ENCODE data around the gene WWOX.

WWOX gene

GRCh38 chr16:78348886-78349285 lies 249.4 kb downstream of the WWOX start:
- no peaks in the 10 kb centered on the region for H3K27me3 ChIP-seq (ENCODE audit: control insufficient read depth, insufficient read depth, low read length)
- no peak overlapping the region for H3K4me3 ChIP-seq (ENCODE audit: low read length)
- no peak overlapping the region for H3K9ac ChIP-seq (ENCODE audit: low read length)
- H3K9me3 ChIP-seq (ENCODE audit: control insufficient read depth, low read depth, low read length), result no peaks in the 10 kb centered on the region
- H3K4me1 ChIP-seq (ENCODE audit: control insufficient read depth, low read depth, low read length), result no peaks in the 10 kb centered on the region
- no peaks in the 10 kb centered on the region for H3K36me3 ChIP-seq (ENCODE audit: control insufficient read depth, low read depth, low read length)
- H3K27ac ChIP-seq (ENCODE audit: low read length), result no peak overlapping the region

GRCh38 chr16:78352184-78352583 lies 252.7 kb downstream of the WWOX start:
- Histone ChIP-seq H3K27ac (ENCODE audit: low read length) (no peak overlapping the region), H3K9ac (ENCODE audit: low read length) (no peak overlapping the region), H3K36me3 (ENCODE audit: control insufficient read depth, low read depth, low read length) (no peaks in the 10 kb centered on the region), H3K9me3 (ENCODE audit: control insufficient read depth, low read depth, low read length) (no peaks in the 10 kb centered on the region), H3K4me1 (ENCODE audit: control insufficient read depth, low read depth, low read length) (no peaks in the 10 kb centered on the region), H3K27me3 (ENCODE audit: control insufficient read depth, insufficient read depth, low read length) (no peaks in the 10 kb centered on the region), H3K4me3 (ENCODE audit: low read length) (no peak overlapping the region)

- H3K9ac ChIP-seq (ENCODE audit: low read length), result no peak overlapping the region
- H3K4me1 ChIP-seq (ENCODE audit: control insufficient read depth, low read depth, low read length), result no peaks in the 10 kb centered on the region
- H3K36me3 ChIP-seq (ENCODE audit: control insufficient read depth, low read depth, low read length), result no peaks in the 10 kb centered on the region
- H3K9me3 ChIP-seq (ENCODE audit: control insufficient read depth, low read depth, low read length), result no peaks in the 10 kb centered on the region
- no peak overlapping the region for H3K4me3 ChIP-seq (ENCODE audit: low read length)
- H3K27ac ChIP-seq (ENCODE audit: low read length), result no peak overlapping the region
- no peaks in the 10 kb centered on the region for H3K27me3 ChIP-seq (ENCODE audit: control insufficient read depth, insufficient read depth, low read length)
These were observed 254.3 kb downstream of the WWOX start for GRCh38 chr16:78353640-78354275.

GRCh38 chr16:78362524-78363135 lies 263.2 kb downstream of the WWOX start:
- Histone ChIP-seq H3K4me3 (ENCODE audit: low read length) (no peak overlapping the region), H3K4me1 (ENCODE audit: control insufficient read depth, low read depth, low read length) (no peaks in the 10 kb centered on the region), H3K9ac (ENCODE audit: low read length) (no peak overlapping the region), H3K36me3 (ENCODE audit: control insufficient read depth, low read depth, low read length) (no peaks in the 10 kb centered on the region), H3K9me3 (ENCODE audit: control insufficient read depth, low read depth, low read length) (no peaks in the 10 kb centered on the region), H3K27me3 (ENCODE audit: control insufficient read depth, insufficient read depth, low read length) (no peaks in the 10 kb centered on the region), H3K27ac (ENCODE audit: low read length) (no peak overlapping the region)

- Histone ChIP-seq H3K4me1 (ENCODE audit: control insufficient read depth, low read depth, low read length) (no peaks in the 10 kb centered on the region), H3K4me3 (ENCODE audit: low read length) (no peak overlapping the region)
These were observed 264.5 kb downstream of the WWOX start for GRCh38 chr16:78363843-78364555.

GRCh38 chr16:78364556-78364880 lies 265.1 kb downstream of the WWOX start:
- Histone ChIP-seq H3K9ac (ENCODE audit: low read length) (no peak overlapping the region), H3K36me3 (ENCODE audit: control insufficient read depth, low read depth, low read length) (no peaks in the 10 kb centered on the region), H3K4me1 (ENCODE audit: control insufficient read depth, low read depth, low read length) (no peaks in the 10 kb centered on the region), H3K27ac (ENCODE audit: low read length) (no peak overlapping the region), H3K27me3 (ENCODE audit: control insufficient read depth, insufficient read depth, low read length) (no peaks in the 10 kb centered on the region), H3K9me3 (ENCODE audit: control insufficient read depth, low read depth, low read length) (no peaks in the 10 kb centered on the region), H3K4me3 (ENCODE audit: low read length) (no peak overlapping the region)

More at GRCh38 chr16:78363843-78364555, 264.5 kb downstream of the WWOX start:
- no peak overlapping the region for H3K27ac ChIP-seq (ENCODE audit: low read length)
- H3K36me3 ChIP-seq (ENCODE audit: control insufficient read depth, low read depth, low read length), result no peaks in the 10 kb centered on the region
- H3K9ac ChIP-seq (ENCODE audit: low read length), result no peak overlapping the region
- no peaks in the 10 kb centered on the region for H3K27me3 ChIP-seq (ENCODE audit: control insufficient read depth, insufficient read depth, low read length)
- no peaks in the 10 kb centered on the region for H3K9me3 ChIP-seq (ENCODE audit: control insufficient read depth, low read depth, low read length)

- Histone ChIP-seq H3K9me3 (ENCODE audit: control insufficient read depth, low read depth, low read length) (no peaks in the 10 kb centered on the region), H3K9ac (ENCODE audit: low read length) (no peak overlapping the region), H3K36me3 (ENCODE audit: control insufficient read depth, low read depth, low read length) (no peaks in the 10 kb centered on the region), H3K27ac (ENCODE audit: low read length) (no peak overlapping the region), H3K4me3 (ENCODE audit: low read length) (no peak overlapping the region), H3K4me1 (ENCODE audit: control insufficient read depth, low read depth, low read length) (no peaks in the 10 kb centered on the region), H3K27me3 (ENCODE audit: control insufficient read depth, insufficient read depth, low read length) (no peaks in the 10 kb centered on the region)
These were observed 265.9 kb downstream of the WWOX start for GRCh38 chr16:78365366-78365765.

- Histone ChIP-seq H3K27me3 (ENCODE audit: control insufficient read depth, insufficient read depth, low read length) (no peaks in the 10 kb centered on the region), H3K9ac (ENCODE audit: low read length) (no peak overlapping the region), H3K9me3 (ENCODE audit: control insufficient read depth, low read depth, low read length) (no peaks in the 10 kb centered on the region), H3K36me3 (ENCODE audit: control insufficient read depth, low read depth, low read length) (no peaks in the 10 kb centered on the region), H3K4me1 (ENCODE audit: control insufficient read depth, low read depth, low read length) (peaks cover 14% of the 10 kb centered on the region), H3K4me3 (ENCODE audit: low read length) (no peak overlapping the region), H3K27ac (ENCODE audit: low read length) (no peak overlapping the region)
These were observed 269.0 kb downstream of the WWOX start for GRCh38 chr16:78368121-78369102.

GRCh38 chr16:78372277-78372676 lies 272.8 kb downstream of the WWOX start:
- Histone ChIP-seq H3K4me1 (ENCODE audit: control insufficient read depth, low read depth, low read length) (peaks cover 14% of the 10 kb centered on the region), H3K4me3 (ENCODE audit: low read length) (no peak overlapping the region), H3K27me3 (ENCODE audit: control insufficient read depth, insufficient read depth, low read length) (no peaks in the 10 kb centered on the region), H3K9ac (ENCODE audit: low read length) (no peak overlapping the region), H3K9me3 (ENCODE audit: control insufficient read depth, low read depth, low read length) (no peaks in the 10 kb centered on the region), H3K36me3 (ENCODE audit: control insufficient read depth, low read depth, low read length) (no peaks in the 10 kb centered on the region), H3K27ac (ENCODE audit: low read length) (no peak overlapping the region)

- Histone ChIP-seq H3K4me1 (ENCODE audit: control insufficient read depth, low read depth, low read length) (peaks cover 14% of the 10 kb centered on the region), H3K4me3 (ENCODE audit: low read length) (no peak overlapping the region), H3K9me3 (ENCODE audit: control insufficient read depth, low read depth, low read length) (no peaks in the 10 kb centered on the region), H3K36me3 (ENCODE audit: control insufficient read depth, low read depth, low read length) (no peaks in the 10 kb centered on the region), H3K27me3 (ENCODE audit: control insufficient read depth, insufficient read depth, low read length) (no peaks in the 10 kb centered on the region), H3K27ac (ENCODE audit: low read length) (no peak overlapping the region), H3K9ac (ENCODE audit: low read length) (no peak overlapping the region)
These were observed 275.7 kb downstream of the WWOX start for GRCh38 chr16:78375055-78375679.

GRCh38 chr16:78376452-78376851 lies 277.0 kb downstream of the WWOX start:
- no peaks in the 10 kb centered on the region for H3K9me3 ChIP-seq (ENCODE audit: control insufficient read depth, low read depth, low read length)
- H3K4me1 ChIP-seq (ENCODE audit: control insufficient read depth, low read depth, low read length), result peaks cover 14% of the 10 kb centered on the region
- H3K27ac ChIP-seq (ENCODE audit: low read length), result no peak overlapping the region
- no peaks in the 10 kb centered on the region for H3K27me3 ChIP-seq (ENCODE audit: control insufficient read depth, insufficient read depth, low read length)
- H3K36me3 ChIP-seq (ENCODE audit: control insufficient read depth, low read depth, low read length), result no peaks in the 10 kb centered on the region
- H3K4me3 ChIP-seq (ENCODE audit: low read length), result no peak overlapping the region
- H3K9ac ChIP-seq (ENCODE audit: low read length), result no peak overlapping the region

Data from iPS-18a (cell line).